ENCODE results near the gene PNMT. TPM values are rescaled to one million over a fixed set of nuclear protein-coding genes. Genes with fewer than 3 reads are reported as not detected.

Gene PNMT
- total and polyA plus RNA-seq, 2 experiments from 2014 or later = 1.9 to 2.5 TPM

DNA sequence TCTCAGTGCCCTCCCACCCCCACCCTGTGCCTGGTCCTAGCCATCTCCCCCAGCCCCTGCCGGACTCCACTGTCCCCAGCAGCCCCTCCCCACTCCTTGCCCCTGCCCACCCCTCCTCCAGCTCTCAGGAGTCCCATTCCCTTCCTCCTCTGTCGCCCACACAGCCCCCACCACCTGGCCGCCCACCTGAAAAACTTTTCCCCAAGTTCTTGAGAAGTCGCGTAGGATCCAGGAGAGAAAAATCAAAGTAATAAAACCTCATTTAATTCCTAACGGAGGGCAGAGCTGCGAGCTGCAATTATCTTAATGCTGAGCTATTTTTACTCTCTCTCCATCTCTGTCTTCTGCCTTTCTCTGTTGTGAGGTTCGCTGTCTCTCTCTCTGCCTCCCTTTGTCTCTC is 43.9 kb upstream of the PNMT start (continued):
- TF ChIP-seq, protein P1, sequence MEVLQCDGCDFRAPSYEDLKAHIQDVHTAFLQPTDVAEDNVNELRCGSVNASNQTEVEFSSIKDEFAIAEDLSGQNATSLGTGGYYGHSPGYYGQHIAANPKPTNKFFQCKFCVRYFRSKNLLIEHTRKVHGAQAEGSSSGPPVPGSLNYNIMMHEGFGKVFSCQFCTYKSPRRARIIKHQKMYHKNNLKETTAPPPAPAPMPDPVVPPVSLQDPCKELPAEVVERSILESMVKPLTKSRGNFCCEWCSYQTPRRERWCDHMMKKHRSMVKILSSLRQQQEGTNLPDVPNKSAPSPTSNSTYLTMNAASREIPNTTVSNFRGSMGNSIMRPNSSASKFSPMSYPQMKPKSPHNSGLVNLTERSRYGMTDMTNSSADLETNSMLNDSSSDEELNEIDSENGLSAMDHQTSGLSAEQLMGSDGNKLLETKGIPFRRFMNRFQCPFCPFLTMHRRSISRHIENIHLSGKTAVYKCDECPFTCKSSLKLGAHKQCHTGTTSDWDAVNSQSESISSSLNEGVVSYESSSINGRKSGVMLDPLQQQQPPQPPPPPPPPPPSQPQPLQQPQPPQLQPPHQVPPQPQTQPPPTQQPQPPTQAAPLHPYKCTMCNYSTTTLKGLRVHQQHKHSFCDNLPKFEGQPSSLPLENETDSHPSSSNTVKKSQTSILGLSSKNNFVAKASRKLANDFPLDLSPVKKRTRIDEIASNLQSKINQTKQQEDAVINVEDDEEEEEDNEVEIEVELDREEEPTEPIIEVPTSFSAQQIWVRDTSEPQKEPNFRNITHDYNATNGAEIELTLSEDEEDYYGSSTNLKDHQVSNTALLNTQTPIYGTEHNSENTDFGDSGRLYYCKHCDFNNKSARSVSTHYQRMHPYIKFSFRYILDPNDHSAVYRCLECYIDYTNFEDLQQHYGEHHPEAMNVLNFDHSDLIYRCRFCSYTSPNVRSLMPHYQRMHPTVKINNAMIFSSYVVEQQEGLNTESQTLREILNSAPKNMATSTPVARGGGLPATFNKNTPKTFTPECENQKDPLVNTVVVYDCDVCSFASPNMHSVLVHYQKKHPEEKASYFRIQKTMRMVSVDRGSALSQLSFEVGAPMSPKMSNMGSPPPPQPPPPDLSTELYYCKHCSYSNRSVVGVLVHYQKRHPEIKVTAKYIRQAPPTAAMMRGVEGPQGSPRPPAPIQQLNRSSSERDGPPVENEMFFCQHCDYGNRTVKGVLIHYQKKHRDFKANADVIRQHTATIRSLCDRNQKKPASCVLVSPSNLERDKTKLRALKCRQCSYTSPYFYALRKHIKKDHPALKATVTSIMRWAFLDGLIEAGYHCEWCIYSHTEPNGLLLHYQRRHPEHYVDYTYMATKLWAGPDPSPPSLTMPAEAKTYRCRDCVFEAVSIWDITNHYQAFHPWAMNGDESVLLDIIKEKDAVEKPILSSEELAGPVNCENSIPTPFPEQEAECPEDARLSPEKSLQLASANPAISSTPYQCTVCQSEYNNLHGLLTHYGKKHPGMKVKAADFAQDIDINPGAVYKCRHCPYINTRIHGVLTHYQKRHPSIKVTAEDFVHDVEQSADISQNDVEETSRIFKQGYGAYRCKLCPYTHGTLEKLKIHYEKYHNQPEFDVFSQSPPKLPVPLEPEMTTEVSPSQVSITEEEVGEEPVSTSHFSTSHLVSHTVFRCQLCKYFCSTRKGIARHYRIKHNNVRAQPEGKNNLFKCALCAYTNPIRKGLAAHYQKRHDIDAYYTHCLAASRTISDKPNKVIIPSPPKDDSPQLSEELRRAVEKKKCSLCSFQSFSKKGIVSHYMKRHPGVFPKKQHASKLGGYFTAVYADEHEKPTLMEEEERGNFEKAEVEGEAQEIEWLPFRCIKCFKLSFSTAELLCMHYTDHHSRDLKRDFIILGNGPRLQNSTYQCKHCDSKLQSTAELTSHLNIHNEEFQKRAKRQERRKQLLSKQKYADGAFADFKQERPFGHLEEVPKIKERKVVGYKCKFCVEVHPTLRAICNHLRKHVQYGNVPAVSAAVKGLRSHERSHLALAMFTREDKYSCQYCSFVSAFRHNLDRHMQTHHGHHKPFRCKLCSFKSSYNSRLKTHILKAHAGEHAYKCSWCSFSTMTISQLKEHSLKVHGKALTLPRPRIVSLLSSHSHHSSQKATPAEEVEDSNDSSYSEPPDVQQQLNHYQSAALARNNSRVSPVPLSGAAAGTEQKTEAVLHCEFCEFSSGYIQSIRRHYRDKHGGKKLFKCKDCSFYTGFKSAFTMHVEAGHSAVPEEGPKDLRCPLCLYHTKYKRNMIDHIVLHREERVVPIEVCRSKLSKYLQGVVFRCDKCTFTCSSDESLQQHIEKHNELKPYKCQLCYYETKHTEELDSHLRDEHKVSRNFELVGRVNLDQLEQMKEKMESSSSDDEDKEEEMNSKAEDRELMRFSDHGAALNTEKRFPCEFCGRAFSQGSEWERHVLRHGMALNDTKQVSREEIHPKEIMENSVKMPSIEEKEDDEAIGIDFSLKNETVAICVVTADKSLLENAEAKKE (CRISPR knock-in tag; IDR thresholded peaks at IDR 0.05) = no peak
- TF ChIP-seq ZNF331 (CRISPR knock-in tag; IDR thresholded peaks at IDR 0.05; ENCODE audit: low read depth) = no peak

DNA sequence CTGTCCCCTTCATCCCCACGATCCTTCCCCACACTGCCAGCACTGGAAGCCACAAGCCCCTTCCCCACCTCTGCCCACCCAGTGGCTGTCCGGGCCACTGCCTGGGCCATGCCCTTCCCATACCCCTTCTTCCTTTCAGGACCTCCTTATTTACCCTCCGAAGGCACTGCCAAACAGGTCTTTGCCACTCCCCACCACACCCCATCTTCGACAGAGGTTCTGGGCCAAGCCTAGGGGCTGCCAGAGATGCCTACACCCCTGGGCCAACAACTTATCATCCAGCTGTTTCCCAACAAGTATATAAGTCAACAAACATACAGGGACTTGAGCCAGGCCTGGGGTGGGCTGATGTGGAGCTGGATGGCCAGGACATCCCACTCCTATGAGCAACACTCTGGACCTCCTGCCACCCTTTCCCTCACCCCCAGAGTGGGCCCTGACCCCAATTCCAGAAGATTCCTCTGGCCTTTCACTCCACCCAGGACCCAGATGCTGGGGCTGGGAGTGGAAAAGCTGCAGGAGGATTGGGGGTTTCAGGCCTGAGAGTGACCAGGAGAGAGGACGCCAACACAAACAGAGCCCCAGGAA is 43.0 kb upstream of the PNMT start:
- H3K4me2 ChIP-seq = no peak overlapping the region
- TF ChIP-seq CREB1 (CRISPR knock-in tag; IDR thresholded peaks at IDR 0.05; ENCODE audit: low read depth) (no peak), JUNB (IDR thresholded peaks at IDR 0.05; ENCODE audit: unreplicated experiment) (no peak), ZNF331 (CRISPR knock-in tag; IDR thresholded peaks at IDR 0.05; ENCODE audit: low read depth) (no peak), EZH2 (IDR thresholded peaks at IDR 0.05; ENCODE audit: low read depth, unreplicated experiment) (no peak), ZNF114 (CRISPR knock-in tag; IDR thresholded peaks at IDR 0.05) (no peak), NANOG (IDR thresholded peaks at IDR 0.05; ENCODE audit: borderline replicate concordance) (no peak), POLR2AphosphoS5 (IDR thresholded peaks at IDR 0.05; ENCODE audit: low read depth) (no peak)
- TF ChIP-seq, protein P1 (CRISPR knock-in tag; IDR thresholded peaks at IDR 0.05) = no peak

More for the DNA sequence above, 43.0 kb upstream of the PNMT start:
- Histone ChIP-seq H4K20me1 (replicated peaks; ENCODE audit: insufficient read depth) (no peaks in the 10 kb centered on the region), H3K4me1 (ENCODE audit: insufficient read depth) (peaks cover 34% of the 10 kb centered on the region), H3K27ac (ENCODE audit: low read depth) (no peak overlapping the region), H2AFZ (no peak overlapping the region), H3F3A (replicated peaks; ENCODE audit: low read depth) (0 out of 2 replicates have a peak, but pooled peaks cover 8% of the 10 kb centered on the region), H3K9me2 (ENCODE audit: insufficient read depth) (no peaks in the 10 kb centered on the region), H3K36me3 (ENCODE audit: insufficient read depth) (no peaks in the 10 kb centered on the region), H3K4me3 (no peak overlapping the region), H3K27me3 (ENCODE audit: insufficient read depth) (peaks cover 84% of the 10 kb centered on the region), H3K79me2 (replicated peaks; ENCODE audit: insufficient read depth) (no peaks in the 10 kb centered on the region)
- no peaks in the 10 kb centered on the region; the same call in 2 of the 3 replicates for H3K9me3 Mint-ChIP-seq
- 0 out of 3 replicates have a peak, but pooled peaks cover under 1% of the 10 kb centered on the region for H3K36me3 Mint-ChIP-seq (ENCODE audit: low read depth)
- no peak overlapping the region for H3K27ac Mint-ChIP-seq
- H3K27me3 Mint-ChIP-seq (ENCODE audit: insufficient read depth, low read depth, poor library complexity) = peaks cover 66% of the 10 kb centered on the region
- H3K4me1 Mint-ChIP-seq = peaks cover 57% of the 10 kb centered on the region
- ATAC-seq (no peak), DNase-seq (ENCODE audit: low spot score) (no peak)
- H3K4me3 Mint-ChIP-seq = peak overlapping the region; percentile 86; the same call in 2 of the 3 replicates
